Transverse colon (tissue), 4 donors: ENCODE data around the gene BSND.

Experiments
- CTCF ChIP-seq, 5 experiments: fragments of 200-600 bp in 3 of 5; fragments of 450-650 bp in 2 of 5; sonication (generic) in 3 of 5; IDR thresholded peaks; 1 replicate in 2 of 5; 2 replicates in 3 of 5; pipeline ENCODE4 v1.5.1; 2016 to 2017; ENCODE audit warnings: antibody characterized with exemption in 5 of 5, inconsistent platforms in 3 of 5, mild to moderate bottlenecking in 2 of 5, moderate library complexity in 1 of 5
- EP300 ChIP-seq: sonication (generic); formaldehyde crosslinking; IDR thresholded peaks from one replicate; pipeline ENCODE4 v1.6.1; 2017; ENCODE audit warnings: antibody characterized with exemption, low read depth
- POLR2A ChIP-seq: fragments of 450-650 bp; IDR thresholded peaks from one replicate; pipeline ENCODE4 v1.6.1; 2016; ENCODE audit warnings: antibody characterized with exemption, mild to moderate bottlenecking, moderate library complexity
- POLR2AphosphoS5 ChIP-seq, 3 donors: sonication (generic); formaldehyde crosslinking; IDR thresholded peaks; one replicate each; pipeline ENCODE4 v1.6.1; 2016; ENCODE audit warnings: antibody characterized with exemption in 3 of 3

- TF ChIP-seq CTCF (IDR thresholded peaks at IDR 0.05), result no peak
- no peak for TF ChIP-seq POLR2AphosphoS5 (IDR thresholded peaks at IDR 0.05)
- TF ChIP-seq POLR2A, result no peak
- TF ChIP-seq EP300, result no peak
These were observed 19.3 kb upstream of the BSND start for GRCh38 chr1:54979327-54979891.
